SU-DHL-6 (cell line): ENCODE data around the gene HCFC1.

Experiments
- EZH2phosphoT487 ChIP-seq: fragments of 200-600 bp; sonication (generic), shearing (Covaris generic); conservative IDR thresholded peaks from 2 replicates; pipeline ENCODE4 v1.6.1; 2018; ENCODE audit warnings: mild to moderate bottlenecking, antibody characterized with exemption, low read length, moderate library complexity, mixed read lengths
- TF ChIP-seq, protein P1 (sequence below): fragments of 200-600 bp; sonication (generic); IDR thresholded peaks from one replicate; pipeline ENCODE4 v1.5.1; 2017; ENCODE audit warnings: antibody characterized with exemption, mild to moderate bottlenecking, low read length, moderate library complexity; ENCODE audit not compliant: insufficient read depth, poor library complexity, severe bottlenecking

- TF ChIP-seq, protein P1, sequence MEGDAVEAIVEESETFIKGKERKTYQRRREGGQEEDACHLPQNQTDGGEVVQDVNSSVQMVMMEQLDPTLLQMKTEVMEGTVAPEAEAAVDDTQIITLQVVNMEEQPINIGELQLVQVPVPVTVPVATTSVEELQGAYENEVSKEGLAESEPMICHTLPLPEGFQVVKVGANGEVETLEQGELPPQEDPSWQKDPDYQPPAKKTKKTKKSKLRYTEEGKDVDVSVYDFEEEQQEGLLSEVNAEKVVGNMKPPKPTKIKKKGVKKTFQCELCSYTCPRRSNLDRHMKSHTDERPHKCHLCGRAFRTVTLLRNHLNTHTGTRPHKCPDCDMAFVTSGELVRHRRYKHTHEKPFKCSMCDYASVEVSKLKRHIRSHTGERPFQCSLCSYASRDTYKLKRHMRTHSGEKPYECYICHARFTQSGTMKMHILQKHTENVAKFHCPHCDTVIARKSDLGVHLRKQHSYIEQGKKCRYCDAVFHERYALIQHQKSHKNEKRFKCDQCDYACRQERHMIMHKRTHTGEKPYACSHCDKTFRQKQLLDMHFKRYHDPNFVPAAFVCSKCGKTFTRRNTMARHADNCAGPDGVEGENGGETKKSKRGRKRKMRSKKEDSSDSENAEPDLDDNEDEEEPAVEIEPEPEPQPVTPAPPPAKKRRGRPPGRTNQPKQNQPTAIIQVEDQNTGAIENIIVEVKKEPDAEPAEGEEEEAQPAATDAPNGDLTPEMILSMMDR: no peak
- no peak for TF ChIP-seq EZH2phosphoT487
These were observed 13.0 kb downstream of the HCFC1 start for GRCh38 chrX:153958605-153959004.
